ENCODE results near the gene CHST7.
A peak's percentile ranks its signal among the peaks of the same experiment; 100 is the strongest.

Gene CHST7

GRCh38 chrX:46572340-46572936 is 1.1 kb upstream of the CHST7 start:
- H3K36me3 ChIP-seq (ENCODE audit: insufficient read depth) = no peaks in the 10 kb centered on the region
- TF ChIP-seq CTCF (conservative IDR thresholded peaks at IDR 0.05; ENCODE audit: low read depth, low read length) = no peak
- no peaks in the 10 kb centered on the region for H3K27me3 ChIP-seq (ENCODE audit: insufficient read depth, low read depth)
- no peaks in the 10 kb centered on the region for H4K20me1 ChIP-seq (ENCODE audit: insufficient read depth)
- H3K9ac ChIP-seq = no peak overlapping the region
- H3K4me1 ChIP-seq (ENCODE audit: low read depth, poor library complexity, severe bottlenecking) = peaks cover 24% of the 10 kb centered on the region
- H2AFZ ChIP-seq (ENCODE audit: low read depth) = peak overlapping the region; percentile 83
- H3K79me2 ChIP-seq (ENCODE audit: insufficient read depth, low read depth) = no peaks in the 10 kb centered on the region
- H3K27ac ChIP-seq = peak overlapping the region; percentile 67
- no peak overlapping the region for H3K4me3 ChIP-seq (IDR thresholded peaks at IDR 0.05; ENCODE audit: insufficient read depth, low read depth, low read length)
- H3K4me2 ChIP-seq = peak overlapping the region; percentile 66

- TF ChIP-seq CTCF (conservative IDR thresholded peaks at IDR 0.05; ENCODE audit: low read depth, low read length) = no peak
- Histone ChIP-seq H3K27ac (peak overlapping the region; percentile 54), H3K4me3 (IDR thresholded peaks at IDR 0.05; ENCODE audit: insufficient read depth, low read depth, low read length) (no peak overlapping the region), H3K36me3 (ENCODE audit: insufficient read depth) (no peaks in the 10 kb centered on the region), H2AFZ (ENCODE audit: low read depth) (peak overlapping the region; percentile 83), H4K20me1 (ENCODE audit: insufficient read depth) (no peaks in the 10 kb centered on the region), H3K9ac (peak overlapping the region; percentile 46), H3K4me2 (peak overlapping the region; percentile 66; the same call in 1 of the 2 replicates), H3K27me3 (ENCODE audit: insufficient read depth, low read depth) (no peaks in the 10 kb centered on the region), H3K4me1 (ENCODE audit: low read depth, poor library complexity, severe bottlenecking) (peaks cover 24% of the 10 kb centered on the region), H3K79me2 (ENCODE audit: insufficient read depth, low read depth) (no peaks in the 10 kb centered on the region)
Measured at GRCh38 chrX:46573892-46574773, 568 bp downstream of the CHST7 start.

GRCh38 chrX:46574774-46575381 is 1.3 kb downstream of the CHST7 start:
- Histone ChIP-seq H3K27ac (no peak overlapping the region), H3K79me2 (ENCODE audit: insufficient read depth, low read depth) (no peaks in the 10 kb centered on the region), H2AFZ (ENCODE audit: low read depth) (peak overlapping the region; percentile 83), H3K27me3 (ENCODE audit: insufficient read depth, low read depth) (no peaks in the 10 kb centered on the region), H3K4me3 (IDR thresholded peaks at IDR 0.05; ENCODE audit: insufficient read depth, low read depth, low read length) (no peak overlapping the region), H3K4me1 (ENCODE audit: low read depth, poor library complexity, severe bottlenecking) (peaks cover 24% of the 10 kb centered on the region), H3K36me3 (ENCODE audit: insufficient read depth) (no peaks in the 10 kb centered on the region), H3K4me2 (peak overlapping the region; percentile 33), H4K20me1 (ENCODE audit: insufficient read depth) (no peaks in the 10 kb centered on the region), H3K9ac (peak overlapping the region; percentile 46; the same call in 1 of the 2 replicates)
- TF ChIP-seq CTCF (conservative IDR thresholded peaks at IDR 0.05; ENCODE audit: low read depth, low read length) = no peak

- Histone ChIP-seq H3K4me3 (IDR thresholded peaks at IDR 0.05; ENCODE audit: insufficient read depth, low read depth, low read length) (no peak overlapping the region), H4K20me1 (ENCODE audit: insufficient read depth) (no peaks in the 10 kb centered on the region), H3K27ac (no peak overlapping the region), H3K36me3 (ENCODE audit: insufficient read depth) (no peaks in the 10 kb centered on the region), H3K4me2 (peak overlapping the region; percentile 22), H3K27me3 (ENCODE audit: insufficient read depth, low read depth) (no peaks in the 10 kb centered on the region), H2AFZ (ENCODE audit: low read depth) (no peak overlapping the region; the same call in 1 of the 2 replicates), H3K79me2 (ENCODE audit: insufficient read depth, low read depth) (no peaks in the 10 kb centered on the region), H3K9ac (no peak overlapping the region), H3K4me1 (ENCODE audit: low read depth, poor library complexity, severe bottlenecking) (peaks cover 24% of the 10 kb centered on the region)
- TF ChIP-seq CTCF (conservative IDR thresholded peaks at IDR 0.05; ENCODE audit: low read depth, low read length) = no peak
Measured at GRCh38 chrX:46575586-46575985, 2.0 kb downstream of the CHST7 start.
